Thymus (tissue), 11 donors: ENCODE results near the gene KRTAP10-7. TPM values are rescaled to one million over a fixed set of nuclear protein-coding genes. Genes with fewer than 3 reads are reported as not detected.
"Not testable (repeated sequence)": the region's sequence is repeated elsewhere in the genome, so short reads cannot be mapped to it uniquely, and the experiment has no call there.

Experiments used
- DNase-seq, 9 donors: peaks; one replicate each; pipeline ENCODE4 v3.0.0-alpha.2; 2013; ENCODE audit warnings: low spot score in 9 of 9, low read depth in 6 of 9, missing footprints in 1 of 9
- H3K27ac ChIP-seq, 2 donors: one replicate each; pipeline ENCODE4 v1.5.1; 2013; ENCODE audit warnings: control low read depth in 1 of 2, low read depth in 1 of 2, low read length in 1 of 2, mild to moderate bottlenecking in 1 of 2, moderate library complexity in 1 of 2
- H3K27me3 ChIP-seq, 2 donors: one replicate each; pipeline ENCODE4 v1.5.1; 2013; ENCODE audit warnings: low read length in 1 of 2; ENCODE audit not compliant: control insufficient read depth in 2 of 2, insufficient read depth in 1 of 2
- H3K36me3 ChIP-seq, 2 donors: one replicate each; pipeline ENCODE4 v1.5.1; 2013; ENCODE audit warnings: low read length in 1 of 2, mild to moderate bottlenecking in 1 of 2, moderate library complexity in 1 of 2; ENCODE audit not compliant: control insufficient read depth in 2 of 2, insufficient read depth in 2 of 2
- H3K4me1 ChIP-seq, 2 donors: one replicate each; pipeline ENCODE4 v1.5.1; 2013; ENCODE audit warnings: low read length in 2 of 2; ENCODE audit not compliant: control insufficient read depth in 2 of 2, insufficient read depth in 2 of 2
- H3K4me3 ChIP-seq, 2 donors: one replicate each; pipeline ENCODE4 v1.5.1; 2013; ENCODE audit warnings: low read length in 2 of 2, control low read depth in 1 of 2, mild to moderate bottlenecking in 1 of 2
- H3K9me3 ChIP-seq, 2 donors: one replicate each; pipeline ENCODE4 v1.5.1; 2013; ENCODE audit warnings: low read length in 1 of 2, mild to moderate bottlenecking in 1 of 2; ENCODE audit not compliant: control insufficient read depth in 2 of 2, insufficient read depth in 1 of 2
- WGBS: extraction: QIAGEN DNeasy Blood & Tissue Kit; methylation state at CpG from one replicate; pipeline ENCODE4 v1.1.7; 2013; 5-methylcytosine and 5-hydroxymethylcytosine counted together
- polyA plus RNA-seq: library from polyadenylated mRNA; stranded (reverse); fragments of 200-250 nt; gene quantifications from one replicate; pipeline ENCODE4 v1.2.3, GENCODE V29; 2013
- total RNA-seq: library from RNA; stranded (reverse); fragments of 120-200 nt; gene quantifications from one replicate; pipeline ENCODE4 v1.2.4, GENCODE V29; 2013
- donor health status: healthy.

The KRTAP10-7 gene
- total and polyA plus RNA-seq, 2 donors: not detected

- H3K4me1 ChIP-seq: no peaks in the 10 kb centered on the region
- WGBS: 93% methylated on average over 1 of the region's 1 CpG
These were observed 31.7 kb downstream of the KRTAP10-7 start for GRCh38 chr21:44632067-44632466.

GRCh38 chr21:44636209-44637017, 36.0 kb downstream of the KRTAP10-7 start:
- Histone ChIP-seq H3K9me3 (peaks cover 0 to 15% of the 10 kb centered on the region in 2 donors), H3K4me3 (no peak overlapping the region), H3K27me3 (no peaks in the 10 kb centered on the region), H3K4me1 (no peaks in the 10 kb centered on the region), H3K27ac (no peak overlapping the region), H3K36me3 (no peaks in the 10 kb centered on the region)
- DNase-seq: no peak
- 91% methylated on average over 15 of the region's 15 CpGs for WGBS

More at GRCh38 chr21:44632067-44632466, 31.7 kb downstream of the KRTAP10-7 start:
- DNase-seq: no peak
- Histone ChIP-seq H3K4me3 (no peak overlapping the region), H3K27me3 (no peaks in the 10 kb centered on the region), H3K27ac (no peak overlapping the region), H3K36me3 (no peaks in the 10 kb centered on the region), H3K9me3 (peaks cover 0 to 20% of the 10 kb centered on the region in 2 donors)

GRCh38 chr21:44637018-44637850, 36.8 kb downstream of the KRTAP10-7 start, which contains the start of gene KRTAP10-10:
Gene KRTAP10-10 (plus strand): TSS chr21:44637356. CDS start chr21:44637418, 62 bp downstream.
- peaks cover 0 to 15% of the 10 kb centered on the region in 2 donors for H3K9me3 ChIP-seq
- no peaks in the 10 kb centered on the region for H3K4me1 ChIP-seq
- H3K36me3 ChIP-seq: no peaks in the 10 kb centered on the region
- 75% methylated on average over 21 of the region's 21 CpGs for WGBS
- H3K27ac ChIP-seq: no peak within 1 kb of the TSS
- no peaks in the 10 kb centered on the region for H3K27me3 ChIP-seq
- no peak for DNase-seq
- H3K4me3 ChIP-seq: no peak within 1 kb of the TSS

- 81% methylated on average over 12 of the region's 12 CpGs for WGBS
- not testable (repeated sequence) for H3K27me3 ChIP-seq, H3K36me3 ChIP-seq, DNase-seq, H3K4me3 ChIP-seq, H3K4me1 ChIP-seq, H3K27ac ChIP-seq
- H3K9me3 ChIP-seq: peaks cover 0 to 15% of the 10 kb centered on the region in 2 donors
These were observed 37.5 kb downstream of the KRTAP10-7 start for GRCh38 chr21:44637851-44638348.

GRCh38 chr21:44638506-44639330, 38.3 kb downstream of the KRTAP10-7 start:
- not testable (repeated sequence) for H3K27me3 ChIP-seq, DNase-seq, H3K36me3 ChIP-seq, H3K27ac ChIP-seq, H3K4me1 ChIP-seq, H3K4me3 ChIP-seq
- 82% methylated on average over 21 of the region's 21 CpGs for WGBS
- H3K9me3 ChIP-seq: peaks cover 0 to 16% of the 10 kb centered on the region in 2 donors

GRCh38 chr21:44639331-44639655, 38.9 kb downstream of the KRTAP10-7 start:
- Histone ChIP-seq H3K4me1 (no peaks in the 10 kb centered on the region), H3K27ac (no peak overlapping the region), H3K4me3 (no peak overlapping the region), H3K9me3 (peaks cover 0 to 22% of the 10 kb centered on the region in 2 donors), H3K27me3 (no peaks in the 10 kb centered on the region), H3K36me3 (no peaks in the 10 kb centered on the region)
- no peak for DNase-seq
- 93% methylated on average over 12 of the region's 12 CpGs for WGBS

GRCh38 chr21:44640761-44641160, 40.4 kb downstream of the KRTAP10-7 start:
- WGBS: 96% methylated on average over 5 of the region's 5 CpGs
- no peak for DNase-seq
- Histone ChIP-seq H3K4me3 (no peak overlapping the region), H3K27me3 (no peaks in the 10 kb centered on the region), H3K36me3 (no peaks in the 10 kb centered on the region), H3K27ac (no peak overlapping the region), H3K9me3 (peaks cover 0 to 25% of the 10 kb centered on the region in 2 donors), H3K4me1 (no peaks in the 10 kb centered on the region)

GRCh38 chr21:44643741-44644310, 43.4 kb downstream of the KRTAP10-7 start:
- peaks cover 0 to 25% of the 10 kb centered on the region in 2 donors for H3K9me3 ChIP-seq
- 82% methylated on average over 14 of the region's 14 CpGs for WGBS
- no peaks in the 10 kb centered on the region for H3K27me3 ChIP-seq
- no peak overlapping the region for H3K4me3 ChIP-seq
- no peak overlapping the region for H3K27ac ChIP-seq
- DNase-seq: no peak
- no peaks in the 10 kb centered on the region for H3K36me3 ChIP-seq
- no peaks in the 10 kb centered on the region for H3K4me1 ChIP-seq
